Progenitor cell of endocrine pancreas (in vitro differentiated cells): ENCODE data around the gene CD177. TPM values are rescaled to one million over a fixed set of nuclear protein-coding genes. Genes with fewer than 3 reads are reported as not detected.

Experiments used
- DNase-seq: peaks from one replicate; pipeline ENCODE4 v3.0.0; 2021; ENCODE audit warnings: low spot score; ENCODE audit not compliant: unreplicated experiment
- H3K27ac Mint-ChIP-seq: 2 replicates; pipeline ENCODE4 v1.8.0; 2021; ENCODE audit warnings: mild to moderate bottlenecking, moderate library complexity, mixed read lengths
- H3K27me3 Mint-ChIP-seq: 2 replicates; pipeline ENCODE4 v1.8.0; 2021; ENCODE audit warnings: mixed read lengths
- H3K36me3 Mint-ChIP-seq: 2 replicates; pipeline ENCODE4 v1.8.0; 2022; ENCODE audit warnings: mixed read lengths; ENCODE audit not compliant: insufficient read depth
- H3K4me1 Mint-ChIP-seq: 2 replicates; pipeline ENCODE4 v1.8.0; 2021; ENCODE audit warnings: low read depth, mixed read lengths
- H3K4me3 Mint-ChIP-seq: 2 replicates; pipeline ENCODE4 v1.8.0; 2021; ENCODE audit warnings: low read depth, mild to moderate bottlenecking, moderate library complexity, mixed read lengths
- H3K9me3 Mint-ChIP-seq: 2 replicates; pipeline ENCODE4 v1.8.0; 2021; ENCODE audit warnings: low read depth, mixed read lengths
- CTCF ChIP-seq: fragments of 200-600 bp; sonication (generic); IDR thresholded peaks from one replicate; pipeline ENCODE4 v1.5.0; 2021; ENCODE audit warnings: antibody characterized with exemption, mild to moderate bottlenecking; ENCODE audit not compliant: unreplicated experiment
- long read RNA-seq: library from polyadenylated mRNA; unstranded; transcript quantifications from one replicate; pipeline ENCODE4 v2.0.0, GENCODE V29; 2020
- total RNA-seq: library from RNA; stranded (reverse); gene quantifications from 2 replicates; pipeline ENCODE4 v1.2.1, GENCODE V29; 2021

Gene CD177, protein sequence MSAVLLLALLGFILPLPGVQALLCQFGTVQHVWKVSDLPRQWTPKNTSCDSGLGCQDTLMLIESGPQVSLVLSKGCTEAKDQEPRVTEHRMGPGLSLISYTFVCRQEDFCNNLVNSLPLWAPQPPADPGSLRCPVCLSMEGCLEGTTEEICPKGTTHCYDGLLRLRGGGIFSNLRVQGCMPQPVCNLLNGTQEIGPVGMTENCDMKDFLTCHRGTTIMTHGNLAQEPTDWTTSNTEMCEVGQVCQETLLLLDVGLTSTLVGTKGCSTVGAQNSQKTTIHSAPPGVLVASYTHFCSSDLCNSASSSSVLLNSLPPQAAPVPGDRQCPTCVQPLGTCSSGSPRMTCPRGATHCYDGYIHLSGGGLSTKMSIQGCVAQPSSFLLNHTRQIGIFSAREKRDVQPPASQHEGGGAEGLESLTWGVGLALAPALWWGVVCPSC
- total RNA-seq: not detected in 2 replicates
- long read RNA-seq: 0 reads

DNA sequence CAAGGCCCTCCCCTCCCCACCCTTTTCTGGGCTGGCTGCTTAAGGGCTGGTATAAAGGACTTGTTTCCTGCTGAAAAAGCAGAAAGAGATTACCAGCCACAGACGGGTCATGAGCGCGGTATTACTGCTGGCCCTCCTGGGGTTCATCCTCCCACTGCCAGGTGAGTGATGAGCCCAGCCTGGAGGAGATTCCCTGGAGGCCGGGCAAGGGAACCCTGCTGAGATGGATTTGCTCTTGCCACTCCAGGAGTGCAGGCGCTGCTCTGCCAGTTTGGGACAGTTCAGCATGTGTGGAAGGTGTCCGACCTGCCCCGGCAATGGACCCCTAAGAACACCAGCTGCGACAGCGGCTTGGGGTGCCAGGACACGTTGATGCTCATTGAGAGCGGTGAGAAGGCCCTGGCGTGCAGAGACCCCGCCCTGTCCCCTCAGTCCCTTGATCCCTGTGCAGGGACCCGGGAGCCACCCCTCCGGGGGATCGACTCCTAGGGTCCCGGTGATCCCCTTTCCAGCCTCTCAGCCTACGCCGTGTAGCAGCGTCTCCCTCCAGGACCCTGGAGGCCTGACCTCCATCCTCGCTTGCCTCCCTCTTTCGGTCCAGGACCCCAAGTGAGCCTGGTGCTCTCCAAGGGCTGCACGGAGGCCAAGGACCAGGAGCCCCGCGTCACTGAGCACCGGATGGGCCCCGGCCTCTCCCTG, at the start of gene CD177:
CD177 (plus strand) TSS at position 81 of the 699 bp plus-strand sequence; CDS start at position 110, 29 bp downstream.
- Mint-ChIP-seq H3K4me1 (peaks cover 1% of the 10 kb centered on the region), H3K36me3 (no peaks in the 10 kb centered on the region), H3K4me3 (peak within 1 kb of the TSS; percentile 45), H3K27ac (no peak within 1 kb of the TSS), H3K27me3 (peaks cover 23% of the 10 kb centered on the region), H3K9me3 (no peaks in the 10 kb centered on the region)
- DNase-seq: no peak
- TF ChIP-seq CTCF: no peak

GRCh38 chr19:43305642-43306041, 47.8 kb upstream of the CD177 start:
- no peak overlapping the region for H3K27ac Mint-ChIP-seq
- DNase-seq: no peak
- no peak for TF ChIP-seq CTCF
- H3K27me3 Mint-ChIP-seq: no peaks in the 10 kb centered on the region
- H3K36me3 Mint-ChIP-seq: no peaks in the 10 kb centered on the region
- no peak overlapping the region for H3K4me3 Mint-ChIP-seq
- H3K4me1 Mint-ChIP-seq: no peaks in the 10 kb centered on the region
- peaks cover 64% of the 10 kb centered on the region for H3K9me3 Mint-ChIP-seq

DNA sequence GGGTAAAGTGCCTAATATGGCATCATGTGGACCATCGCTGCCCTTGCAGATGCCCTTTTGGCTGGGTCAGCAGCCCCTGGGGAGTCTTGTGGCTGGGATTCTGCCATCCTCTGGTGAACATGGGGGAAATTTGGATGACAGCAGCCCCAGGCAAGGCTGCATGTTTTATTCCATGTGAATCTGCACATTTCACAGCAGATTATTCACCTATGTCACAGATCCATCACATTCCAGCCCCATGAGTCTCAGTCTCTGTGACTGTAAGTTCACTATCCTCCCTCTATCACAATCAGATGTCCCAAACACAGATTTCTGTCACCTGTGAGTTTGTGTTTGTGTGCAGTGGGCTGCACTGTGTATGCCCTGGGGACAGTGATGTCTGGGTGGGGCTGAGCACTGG, 47.4 kb upstream of the CD177 start:
- no peaks in the 10 kb centered on the region for H3K27me3 Mint-ChIP-seq
- H3K4me1 Mint-ChIP-seq: no peaks in the 10 kb centered on the region
- H3K9me3 Mint-ChIP-seq: peaks cover 65% of the 10 kb centered on the region
- TF ChIP-seq CTCF: no peak
- no peak for DNase-seq
- H3K36me3 Mint-ChIP-seq: no peaks in the 10 kb centered on the region
- no peak overlapping the region for H3K4me3 Mint-ChIP-seq
- no peak overlapping the region for H3K27ac Mint-ChIP-seq

DNA sequence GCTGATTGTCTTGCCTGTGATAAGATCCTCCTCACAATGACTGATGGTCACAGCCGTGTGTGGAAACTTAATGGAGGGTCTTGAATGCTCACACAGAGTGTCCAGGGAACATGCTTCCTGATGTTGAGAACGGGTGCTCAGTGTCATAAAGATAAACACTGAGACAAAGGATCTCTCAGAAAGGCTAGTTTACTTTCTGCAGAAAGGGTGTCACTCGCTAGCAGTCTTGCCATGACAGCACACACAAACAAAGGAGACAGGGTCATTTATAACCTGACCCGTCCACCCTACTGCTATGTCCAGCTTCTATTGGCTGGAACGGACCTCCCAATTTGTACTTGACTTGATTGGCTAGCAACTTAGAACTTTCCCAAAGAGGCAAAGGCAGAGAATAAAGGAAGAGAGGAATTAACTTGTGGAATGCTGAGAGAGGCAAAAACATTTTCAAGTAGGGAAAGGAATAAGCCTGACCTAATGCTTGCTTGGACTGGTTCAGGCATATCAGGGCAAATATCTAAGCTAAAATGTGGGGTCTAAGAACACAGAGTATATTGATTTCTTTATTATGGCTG, 45.2 kb upstream of the CD177 start:
- DNase-seq: no peak
- Mint-ChIP-seq H3K4me1 (no peaks in the 10 kb centered on the region), H3K36me3 (no peaks in the 10 kb centered on the region), H3K27ac (no peak overlapping the region), H3K4me3 (no peak overlapping the region), H3K9me3 (peaks cover 66% of the 10 kb centered on the region), H3K27me3 (no peaks in the 10 kb centered on the region)
- TF ChIP-seq CTCF: no peak

- Mint-ChIP-seq H3K36me3 (no peaks in the 10 kb centered on the region), H3K4me1 (no peaks in the 10 kb centered on the region), H3K9me3 (peaks cover 61% of the 10 kb centered on the region), H3K4me3 (no peak overlapping the region), H3K27ac (no peak overlapping the region), H3K27me3 (no peaks in the 10 kb centered on the region)
- TF ChIP-seq CTCF: no peak
- DNase-seq: no peak
These were observed 44.0 kb upstream of the CD177 start for GRCh38 chr19:43309466-43309865.
